Colon (tissue), 2 donors: ENCODE measurements around the gene ABHD12.

Experiments
- FAIRE-seq: peaks from 2 replicates; lab custom pipeline; 2012; peaks lifted over from hg19 to GRCh38; lab: Jason Lieb, UNC
- donor health status: control.
- donor health status: control.

The ABHD12 gene

GRCh38 chr20:25306991-25307903, 83.4 kb downstream of the ABHD12 start:
- FAIRE-seq = no peak

- no peak for FAIRE-seq
These were observed 86.5 kb downstream of the ABHD12 start for GRCh38 chr20:25304025-25304549.

GRCh38 chr20:25303292-25304024, 87.2 kb downstream of the ABHD12 start:
- no peak for FAIRE-seq

DNA sequence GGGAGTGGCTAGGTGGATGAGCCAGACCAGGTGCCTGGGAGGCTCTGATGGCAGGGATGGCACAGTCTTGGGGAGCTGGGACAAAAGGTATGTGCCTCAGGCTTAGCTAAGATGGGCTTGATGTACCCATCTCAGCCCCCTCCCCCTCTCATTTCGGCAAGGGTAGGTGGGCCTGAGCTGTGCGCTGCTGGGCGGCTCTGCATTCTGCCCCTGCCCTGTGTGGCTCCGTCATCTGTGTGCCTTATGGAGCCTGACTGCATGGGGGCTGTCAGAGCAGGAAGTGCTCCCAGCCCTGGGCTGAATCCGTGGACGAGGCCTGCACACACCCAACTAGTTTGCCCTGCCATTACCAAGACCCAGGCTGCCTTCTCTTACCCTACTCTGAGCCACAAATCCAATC, 88.0 kb downstream of the ABHD12 start:
- no peak for FAIRE-seq

DNA sequence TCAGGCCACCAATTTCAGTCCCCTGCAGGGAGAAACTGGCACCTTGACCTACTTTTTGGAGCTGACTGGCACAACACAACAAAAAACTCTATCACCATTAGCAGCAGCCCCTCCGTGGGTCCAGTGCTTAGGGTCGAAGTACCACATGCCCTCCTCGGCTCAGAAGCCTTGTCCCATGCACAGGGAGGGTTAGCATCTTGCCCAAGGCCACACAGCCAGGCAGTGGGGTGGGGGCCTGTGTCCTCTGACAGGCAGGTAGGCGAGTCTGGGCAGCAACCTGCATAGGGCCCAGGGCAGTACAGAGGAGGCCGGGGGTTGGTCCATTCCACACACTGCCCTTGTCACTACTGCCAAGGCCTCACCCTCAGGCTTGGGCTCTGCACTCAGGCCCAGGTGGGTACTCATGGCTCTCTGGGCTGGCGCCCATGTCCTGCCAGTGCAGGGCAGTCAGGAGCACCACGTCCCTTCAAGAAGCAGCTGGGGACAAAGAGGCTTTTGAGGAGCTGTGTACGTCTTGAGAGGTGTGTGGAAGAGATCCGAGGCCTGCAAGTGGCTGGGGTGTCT, 89.2 kb downstream of the ABHD12 start:
- FAIRE-seq = no peak

DNA sequence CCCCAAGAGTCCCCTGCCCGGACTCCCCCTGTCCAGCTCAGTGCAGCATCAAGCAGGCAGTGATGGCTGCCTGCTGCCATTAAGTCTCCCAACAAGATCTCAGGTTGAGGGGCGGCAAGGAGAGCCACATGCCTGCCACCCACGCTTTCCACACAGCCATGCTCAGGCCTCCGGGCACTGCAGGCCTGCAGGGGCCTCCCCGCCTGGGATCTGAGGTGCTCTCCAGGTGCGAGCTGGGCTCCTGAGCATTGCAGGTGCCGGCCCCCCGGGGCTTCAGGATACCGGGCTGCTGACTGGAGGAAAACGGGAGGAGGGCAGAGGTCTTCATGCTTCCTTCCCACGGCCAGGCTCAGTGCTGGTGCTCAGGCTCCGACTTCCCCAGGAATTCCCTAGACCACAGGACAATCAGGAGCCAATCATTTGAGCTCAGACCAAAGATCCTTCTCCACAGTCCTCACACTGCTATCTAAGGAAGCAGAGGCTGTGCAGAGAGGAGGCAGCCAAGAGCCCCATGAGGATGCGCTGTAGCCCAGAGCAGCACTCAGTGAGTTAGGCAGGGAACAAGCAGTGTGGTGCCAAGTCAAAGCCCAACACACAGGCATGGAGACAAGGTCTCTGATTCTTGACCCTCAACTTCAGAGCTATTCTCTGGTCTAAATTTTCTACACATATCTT, 90.0 kb downstream of the ABHD12 start:
- no peak for FAIRE-seq

GRCh38 chr20:25299806-25300205, 90.8 kb downstream of the ABHD12 start:
- no peak for FAIRE-seq

DNA sequence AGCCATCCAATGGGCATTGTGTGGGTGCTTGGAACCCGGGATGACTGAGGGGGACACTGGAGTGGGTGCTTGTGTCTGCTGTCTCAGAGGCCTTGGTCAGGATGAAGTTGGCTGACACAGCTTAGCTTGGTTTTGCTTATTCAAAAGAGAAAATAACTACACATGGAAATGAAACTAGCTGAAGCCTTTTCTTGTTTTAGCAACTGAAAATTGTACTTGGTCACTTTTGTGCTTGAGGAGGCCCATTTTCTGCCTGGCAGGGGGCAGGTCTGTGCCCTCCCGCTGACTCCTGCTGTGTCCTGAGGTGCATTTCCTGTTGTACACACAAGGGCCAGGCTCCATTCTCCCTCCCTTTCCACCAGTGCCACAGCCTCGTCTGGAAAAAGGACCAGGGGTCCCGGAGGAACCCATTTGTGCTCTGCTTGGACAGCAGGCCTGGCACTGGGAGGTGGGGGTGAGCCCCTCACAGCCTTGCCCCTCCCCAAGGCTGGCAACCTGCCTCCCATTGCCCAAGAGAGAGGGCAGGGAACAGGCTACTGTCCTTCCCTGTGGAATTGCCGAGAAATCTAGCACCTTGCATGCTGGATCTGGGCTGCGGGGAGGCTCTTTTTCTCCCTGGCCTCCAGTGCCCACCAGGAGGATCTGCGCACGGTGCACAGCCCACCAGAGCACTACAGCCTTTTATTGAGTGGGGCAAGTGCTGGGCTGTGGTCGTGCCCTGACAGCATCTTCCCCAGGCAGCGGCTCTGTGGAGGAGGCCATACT, 93.3 kb downstream of the ABHD12 start:
- FAIRE-seq = no peak

- FAIRE-seq = no peak
These were observed 94.2 kb downstream of the ABHD12 start for GRCh38 chr20:25296094-25297093.

GRCh38 chr20:25295386-25296093, 95.1 kb downstream of the ABHD12 start:
- FAIRE-seq = no peak

- FAIRE-seq = no peak
These were observed 95.9 kb downstream of the ABHD12 start for GRCh38 chr20:25294459-25295385.

GRCh38 chr20:25293910-25294458, 96.7 kb downstream of the ABHD12 start:
- FAIRE-seq = no peak

DNA sequence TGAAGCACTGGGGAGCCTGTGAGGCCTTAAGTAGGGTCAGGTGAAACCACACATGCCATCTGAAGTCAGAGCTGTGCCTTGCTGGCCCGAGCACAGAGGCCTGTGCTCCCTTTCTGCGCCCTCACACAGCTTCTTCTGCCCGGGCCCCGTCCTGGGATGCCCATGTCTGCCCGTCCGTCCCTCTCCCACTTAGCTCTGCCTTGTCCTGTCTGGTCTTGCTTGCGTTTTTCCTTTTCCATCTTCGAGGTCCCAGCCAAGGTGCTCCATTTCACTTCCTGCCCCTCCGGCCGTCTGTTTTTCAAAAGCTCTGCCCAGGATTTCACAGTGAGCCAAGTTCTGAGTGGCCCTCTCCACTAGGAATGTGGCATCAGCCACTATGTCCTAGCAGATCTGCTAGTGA, 97.1 kb downstream of the ABHD12 start:
- no peak for FAIRE-seq

DNA sequence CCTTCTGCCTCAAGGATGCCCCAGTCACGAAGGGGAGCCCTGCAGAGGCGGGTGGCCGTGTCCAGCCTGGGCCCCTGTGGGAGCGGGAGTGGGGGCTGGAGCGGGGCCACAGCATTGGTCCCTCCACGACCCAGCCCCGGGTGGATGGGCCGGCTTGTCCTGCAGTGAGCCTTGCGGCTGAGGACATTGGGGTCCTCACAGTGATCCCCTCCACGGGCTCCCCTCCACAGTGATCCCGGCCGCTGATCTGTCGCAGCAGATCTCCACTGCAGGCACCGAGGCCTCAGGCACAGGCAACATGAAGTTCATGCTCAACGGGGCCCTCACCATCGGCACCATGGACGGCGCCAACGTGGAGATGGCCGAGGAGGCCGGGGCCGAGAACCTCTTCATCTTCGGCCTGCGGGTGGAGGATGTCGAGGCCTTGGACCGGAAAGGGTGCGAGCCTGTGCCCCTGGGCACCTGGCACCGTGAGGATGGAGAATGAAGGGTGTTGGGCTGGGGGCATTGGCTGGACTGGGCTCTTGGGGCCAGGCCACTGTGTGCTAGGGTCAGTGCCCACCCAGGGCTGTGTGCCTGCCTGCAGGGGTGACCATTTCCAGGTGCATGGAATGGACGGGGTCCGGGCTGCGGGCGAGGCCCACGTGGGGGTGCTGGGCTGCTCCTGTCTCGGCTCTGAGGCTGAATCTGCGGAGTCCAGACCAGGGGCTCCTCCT, 98.3 kb downstream of the ABHD12 start:
- FAIRE-seq = no peak

DNA sequence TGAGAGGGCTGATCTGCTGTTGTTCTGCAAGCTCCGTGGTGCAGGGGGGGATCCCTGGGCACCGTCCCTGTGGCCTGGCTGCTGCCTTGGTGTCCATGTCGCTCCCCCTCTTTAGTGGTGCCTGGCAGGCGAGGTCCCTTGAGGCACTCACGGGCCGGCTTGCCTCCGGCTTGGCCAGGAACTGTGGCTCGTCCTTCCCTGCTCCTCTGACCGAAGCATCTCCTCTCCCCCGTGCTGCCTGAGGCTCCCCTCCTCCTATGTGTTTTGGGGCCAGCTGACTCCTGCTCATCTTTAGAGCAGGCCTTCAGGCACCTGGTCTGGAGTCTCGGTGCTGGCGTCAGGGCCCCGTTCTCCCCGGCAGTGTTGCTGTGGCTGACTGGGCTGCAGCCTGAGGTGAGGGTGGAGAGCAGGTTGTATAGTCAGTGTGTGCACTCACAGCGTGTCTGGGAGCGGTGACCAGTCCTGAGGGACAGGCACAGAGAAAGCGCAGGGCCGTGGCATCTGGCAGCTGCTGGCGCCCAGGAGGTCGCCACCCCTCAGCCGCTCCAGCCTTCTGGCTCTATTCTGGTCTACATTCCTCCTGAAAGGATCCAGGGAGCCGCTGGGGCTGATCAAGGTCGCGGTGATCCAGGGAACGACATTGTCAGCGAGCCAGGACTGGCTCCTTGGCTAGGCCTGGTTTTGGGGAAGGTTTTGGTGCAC, 99.1 kb downstream of the ABHD12 start:
- FAIRE-seq = no peak

DNA sequence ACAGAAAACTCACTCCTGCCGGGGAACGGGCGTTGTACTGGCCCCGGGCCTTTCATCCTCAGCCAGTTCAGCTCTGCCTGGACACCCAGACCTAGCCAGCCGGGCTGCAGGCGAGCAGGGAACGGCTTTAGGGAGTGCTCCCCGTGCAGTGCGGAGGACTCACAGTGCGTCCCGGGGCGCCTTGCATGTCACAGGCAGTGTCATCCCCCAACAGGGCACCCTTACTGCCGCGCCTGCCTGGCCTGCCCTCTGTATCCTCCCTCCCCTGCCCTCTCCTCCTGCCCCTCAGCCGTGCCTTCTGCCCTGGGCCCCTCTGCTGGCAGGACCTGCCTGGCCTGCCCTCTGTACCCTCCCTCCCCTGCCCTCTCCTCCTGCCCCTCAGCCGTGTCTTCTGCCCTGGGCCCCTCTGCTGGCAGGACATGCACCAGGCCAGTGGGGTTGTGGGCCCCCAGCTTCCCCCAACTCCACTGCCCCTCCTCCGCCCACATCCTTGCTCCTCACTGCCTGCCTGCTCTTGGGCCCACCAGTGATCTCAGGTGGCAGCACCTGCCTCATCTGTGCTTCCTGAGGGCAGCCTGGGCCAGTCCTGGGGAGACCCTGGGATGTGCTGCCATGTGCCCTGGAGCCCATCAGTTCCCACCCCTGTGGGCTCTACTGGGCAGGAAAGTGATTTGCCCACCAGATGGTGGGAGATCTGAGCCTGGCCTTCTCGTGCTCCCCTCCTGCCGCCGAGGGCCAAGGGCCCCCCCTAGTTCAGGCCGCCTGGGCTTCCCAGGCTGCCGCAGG, 99.8 kb downstream of the ABHD12 start:
- no peak for FAIRE-seq
